GM12878 (cell line): ENCODE measurements around the gene RALGPS1. TPM values are rescaled to one million over a fixed set of nuclear protein-coding genes. Genes with fewer than 3 reads are reported as not detected.

ENCODE experiments used
- ATAC-seq: fragments of 200-7000 bp; cut with Tn5 transposase; 3 replicates; pipeline ENCODE4 v1.9.1; 2020; ENCODE audit warnings: mild to moderate bottlenecking, moderate library complexity
- BruUV-seq: library from RNA; stranded (reverse); fragments of 400-500 nt; replicated peaks from 2 replicates; lab custom pipeline; 2021; lab: Mats Ljungman, UMichigan
- CTCF ChIA-PET: fragments of 300-600 bp; sonication (Branson Sonifier 250); formaldehyde crosslinking; extraction: SDS; loops from one replicate; lab custom pipeline; 2021; ENCODE audit warnings: inconsistent platforms; lab: Yijun Ruan, JAX
- POLR2A ChIA-PET: fragments of 350-600 bp; formaldehyde crosslinking; extraction: SDS; loops from one replicate; lab custom pipeline; 2021; ENCODE audit warnings: inconsistent platforms; lab: Charles Lee
- RAD21 ChIA-PET: fragments of 300-600 bp; sonication (Branson Sonifier 250); formaldehyde crosslinking; loops from one replicate; lab custom pipeline; 2023; ENCODE audit warnings: antibody characterized with exemption; ENCODE audit not compliant: unreplicated experiment; lab: Charles Lee
- SMC1A ChIA-PET: fragments of 300-600 bp; sonication (Branson Sonifier 250); formaldehyde crosslinking; loops from one replicate; lab custom pipeline; 2023; ENCODE audit not compliant: unreplicated experiment, uncharacterized antibody; lab: Charles Lee
- DNase-seq: peaks from one replicate; pipeline ENCODE4 v3.0.0-alpha.2; 2011; ENCODE audit warnings: low read depth, low spot score
- FAIRE-seq: peaks from 3 replicates; lab custom pipeline; 2011; peaks lifted over from hg19 to GRCh38; lab: Jason Lieb, UNC
- H2AFZ ChIP-seq: 2 replicates; pipeline ENCODE4 v1.6.0; 2011; ENCODE audit warnings: low read depth, low read length, control low read depth; ENCODE audit not compliant: control insufficient read depth
- H3K27ac ChIP-seq: 2 replicates; pipeline ENCODE4 v1.5.1; 2011; ENCODE audit warnings: control low read depth; ENCODE audit not compliant: control insufficient read depth, insufficient read depth
- H3K27me3 ChIP-seq, 2 experiments: replicated peaks in 1 of 2; 2 replicates each; pipeline versions ENCODE4 v1.6.0 to v1.6.1; 2011; ENCODE audit warnings: low read length in 1 of 2; ENCODE audit not compliant: control insufficient read depth in 2 of 2, insufficient read depth in 2 of 2
- H3K36me3 ChIP-seq, 2 experiments: 2 replicates each; pipeline ENCODE4 v1.5.1; 2011; ENCODE audit warnings: low read length in 1 of 2; ENCODE audit not compliant: control insufficient read depth in 2 of 2, insufficient read depth in 2 of 2
- H3K4me1 ChIP-seq: 2 replicates; pipeline ENCODE4 v1.6.1; 2011; ENCODE audit warnings: mild to moderate bottlenecking, low read length, moderate library complexity, mixed read lengths; ENCODE audit not compliant: control insufficient read depth, insufficient read depth
- H3K4me2 ChIP-seq: 2 replicates; pipeline ENCODE4 v1.6.0; 2011; ENCODE audit warnings: control low read depth; ENCODE audit not compliant: control insufficient read depth, insufficient read depth
- H3K4me3 ChIP-seq: fragments of 200-600 bp; sonication (generic); 2 replicates; pipeline ENCODE4 v1.5.1; 2016
- H3K79me2 ChIP-seq: 2 replicates; pipeline ENCODE4 v1.6.0; 2011; ENCODE audit warnings: low read length; ENCODE audit not compliant: control insufficient read depth, insufficient read depth
- H3K9ac ChIP-seq: 2 replicates; pipeline ENCODE4 v1.8.0; 2011; ENCODE audit warnings: low read length, control low read depth, mixed read lengths; ENCODE audit not compliant: control insufficient read depth, insufficient read depth
- H3K9me3 ChIP-seq: replicated peaks from 3 replicates; pipeline ENCODE4 v1.5.1; 2011; ENCODE audit warnings: mild to moderate bottlenecking, low read length; ENCODE audit not compliant: control insufficient read depth, insufficient read depth
- H4K20me1 ChIP-seq: 2 replicates; pipeline ENCODE4 v1.6.0; 2011; ENCODE audit not compliant: control insufficient read depth, insufficient read depth
- CREM ChIP-seq: IDR thresholded peaks from 2 replicates; pipeline ENCODE4 v1.6.1; 2014; ENCODE audit warnings: antibody characterized with exemption, low read depth
- DPF2 ChIP-seq: fragments of 450-650 bp; IDR thresholded peaks from 2 replicates; pipeline ENCODE4 v1.6.1; 2017; ENCODE audit warnings: mild to moderate bottlenecking
- FOXK2 ChIP-seq: fragments of 450-650 bp; IDR thresholded peaks from 2 replicates; pipeline ENCODE4 v1.6.1; 2017; ENCODE audit warnings: mild to moderate bottlenecking, moderate library complexity
- HDAC2 ChIP-seq: fragments of 200-600 bp; sonication (generic); IDR thresholded peaks from 2 replicates; pipeline ENCODE4 v1.6.1; 2017
- IKZF1 ChIP-seq: fragments of 450-650 bp; conservative IDR thresholded peaks from 2 replicates; pipeline ENCODE4 v1.6.1; 2017; ENCODE audit warnings: antibody characterized with exemption, mild to moderate bottlenecking
- LARP7 ChIP-seq: fragments of 450-650 bp; IDR thresholded peaks from 2 replicates; pipeline ENCODE4 v1.6.1; 2017; ENCODE audit warnings: mild to moderate bottlenecking
- MAX ChIP-seq: IDR thresholded peaks from 2 replicates; pipeline ENCODE4 v1.6.1; 2012; ENCODE audit warnings: low read depth, low read length, improper control_type of control experiment
- RCOR1 ChIP-seq: conservative IDR thresholded peaks from 2 replicates; pipeline ENCODE4 v1.6.1; 2012; ENCODE audit warnings: low read depth, low read length, improper control_type of control experiment
- SIN3A ChIP-seq: IDR thresholded peaks from 2 replicates; pipeline ENCODE4 v1.6.1; 2012; ENCODE audit warnings: low read depth, low read length, improper control_type of control experiment
- WRNIP1 ChIP-seq: IDR thresholded peaks from 2 replicates; pipeline ENCODE4 v1.6.1; 2011; ENCODE audit warnings: low read depth, low read length, improper control_type of control experiment, borderline replicate concordance
- ZBTB4 ChIP-seq: fragments of 450-650 bp; formaldehyde crosslinking; IDR thresholded peaks from 2 replicates; pipeline ENCODE4 v1.4.0; 2022; ENCODE audit warnings: mild to moderate bottlenecking, moderate library complexity
- ZNF384 ChIP-seq: IDR thresholded peaks from 2 replicates; pipeline ENCODE4 v1.6.1; 2012; ENCODE audit warnings: low read depth, mild to moderate bottlenecking, low read length, improper control_type of control experiment, borderline replicate concordance
- ZZZ3 ChIP-seq: IDR thresholded peaks from 2 replicates; pipeline ENCODE4 v1.6.1; 2011; ENCODE audit warnings: low read depth; ENCODE audit not compliant: control insufficient read depth, insufficient read length
- in situ Hi-C: fragments of 300-500 bp; cut with MboI; formaldehyde crosslinking; loops from 9 replicates; pipeline ENCODE4 v1.14.3; 2018; ENCODE audit warnings: mixed read lengths
- intact Hi-C: fragments of 100-400 bp; cut with micrococcal nuclease; formaldehyde crosslinking; loops from one replicate; pipeline ENCODE4 v1.14.2; 2022; ENCODE audit not compliant: unreplicated experiment
- polyA plus RNA-seq, 11 experiments: library from polyadenylated mRNA; depleted of rRNA in 4 of 11; unstranded in 6 of 11; stranded (reverse) in 5 of 11; fragments of >200 nt; fragmentation: Nextera tagmentation in 4 of 11; fragmentation: Illumina TruSeq in 1 of 11; extraction: Ambion mirVana in 4 of 11; extraction: Trizol in 1 of 11; gene quantifications; 1 replicate in 1 of 11; 2 replicates in 10 of 11; pipeline versions ENCODE4 v1.2.1 to v1.2.3, GENCODE V29; 2011 to 2016; ENCODE audit warnings: inconsistent platforms in 2 of 11, missing spikeins in 2 of 11, low read depth in 1 of 11
- total RNA-seq, 4 experiments: library from RNA; depleted of rRNA in 3 of 4; stranded (reverse); fragments of >200 nt in 3 of 4; fragmentation: Illumina TruSeq in 1 of 4; extraction: Trizol in 1 of 4; gene quantifications; 2 replicates each; pipeline versions ENCODE4 v1.2.1 to v1.2.3, GENCODE V29; 2013 to 2021
- TF ChIP-seq, protein P1 (sequence below): fragments of 450-650 bp; IDR thresholded peaks from 2 replicates; pipeline ENCODE4 v1.6.1; 2018; ENCODE audit warnings: mild to moderate bottlenecking, low read depth, moderate library complexity; ENCODE audit not compliant: partially characterized antibody

Gene RALGPS1
- total and polyA plus RNA-seq, 10 of the 15 experiments (the other 5 are each of a cell fraction or from before 2014, with no cell fraction given): 0.13 to 5.6 (median 2.7) TPM

DNA sequence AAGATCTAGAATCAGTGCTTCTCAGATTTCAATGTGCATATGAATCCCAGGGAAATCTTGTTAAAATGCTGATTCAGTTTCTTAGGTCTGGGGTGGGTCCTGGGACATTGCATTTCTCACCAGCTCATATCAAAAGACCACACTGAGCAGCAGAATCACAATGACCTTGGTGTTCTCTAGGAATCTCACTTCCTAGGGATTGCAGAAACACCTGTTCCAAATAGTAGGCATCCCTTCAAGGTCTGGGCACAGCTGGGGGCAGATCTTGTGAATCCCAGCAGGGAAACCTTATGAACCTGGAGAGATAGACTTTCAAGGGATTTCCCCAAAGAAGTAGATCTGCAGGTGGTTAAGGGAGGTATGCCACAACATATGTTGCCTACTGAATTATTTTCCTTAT, 341.1 kb downstream of the RALGPS1 start:
- no peak overlapping the region for H3K4me2 ChIP-seq
- SMC1A ChIA-PET: interaction anchor here (1.6 kb wide), 1 partner anchor 20 kb away, joined by 3 read pairs; no protein-coding TSS in a partner anchor
- in situ Hi-C loops (no loop called here), intact Hi-C loops (no loop called here)
- no peak overlapping the region for H3K27ac ChIP-seq
- CTCF ChIA-PET: no interaction called here
- ATAC-seq: no peak
- H3K79me2 ChIP-seq: no peaks in the 10 kb centered on the region
- H3K4me1 ChIP-seq: no peaks in the 10 kb centered on the region
- DNase-seq: no peak
- POLR2A ChIA-PET: interaction anchor here (0.6 to 1.3 kb wide), 2 partner anchors 31 to 32 kb away, joined by 3 to 5 read pairs; no protein-coding TSS in a partner anchor
- H4K20me1 ChIP-seq: no peaks in the 10 kb centered on the region
- TF ChIP-seq WRNIP1: no peak
- TF ChIP-seq MAX: no peak
- TF ChIP-seq ZBTB4: no peak
- no peak for TF ChIP-seq ZNF384
- TF ChIP-seq FOXK2: no peak
- TF ChIP-seq, protein P1, sequence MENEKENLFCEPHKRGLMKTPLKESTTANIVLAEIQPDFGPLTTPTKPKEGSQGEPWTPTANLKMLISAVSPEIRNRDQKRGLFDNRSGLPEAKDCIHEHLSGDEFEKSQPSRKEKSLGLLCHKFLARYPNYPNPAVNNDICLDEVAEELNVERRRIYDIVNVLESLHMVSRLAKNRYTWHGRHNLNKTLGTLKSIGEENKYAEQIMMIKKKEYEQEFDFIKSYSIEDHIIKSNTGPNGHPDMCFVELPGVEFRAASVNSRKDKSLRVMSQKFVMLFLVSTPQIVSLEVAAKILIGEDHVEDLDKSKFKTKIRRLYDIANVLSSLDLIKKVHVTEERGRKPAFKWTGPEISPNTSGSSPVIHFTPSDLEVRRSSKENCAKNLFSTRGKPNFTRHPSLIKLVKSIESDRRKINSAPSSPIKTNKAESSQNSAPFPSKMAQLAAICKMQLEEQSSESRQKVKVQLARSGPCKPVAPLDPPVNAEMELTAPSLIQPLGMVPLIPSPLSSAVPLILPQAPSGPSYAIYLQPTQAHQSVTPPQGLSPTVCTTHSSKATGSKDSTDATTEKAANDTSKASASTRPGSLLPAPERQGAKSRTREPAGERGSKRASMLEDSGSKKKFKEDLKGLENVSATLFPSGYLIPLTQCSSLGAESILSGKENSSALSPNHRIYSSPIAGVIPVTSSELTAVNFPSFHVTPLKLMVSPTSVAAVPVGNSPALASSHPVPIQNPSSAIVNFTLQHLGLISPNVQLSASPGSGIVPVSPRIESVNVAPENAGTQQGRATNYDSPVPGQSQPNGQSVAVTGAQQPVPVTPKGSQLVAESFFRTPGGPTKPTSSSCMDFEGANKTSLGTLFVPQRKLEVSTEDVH: no peak
- TF ChIP-seq CREM: no peak
- TF ChIP-seq DPF2: no peak
- TF ChIP-seq HDAC2: no peak
- no peak for TF ChIP-seq IKZF1
- TF ChIP-seq LARP7: no peak
- no peak for TF ChIP-seq ZZZ3
- no peak for TF ChIP-seq RCOR1
- no peak for TF ChIP-seq SIN3A
- FAIRE-seq: no peak
- no TSS peak for BruUV-seq
- no peaks in the 10 kb centered on the region for H3K27me3 ChIP-seq
- H3K36me3 ChIP-seq: no peaks in the 10 kb centered on the region
- RAD21 ChIA-PET: no interaction called here
- H3K9ac ChIP-seq: no peak overlapping the region
- H2AFZ ChIP-seq: no peak overlapping the region
- H3K4me3 ChIP-seq: no peak overlapping the region
- H3K9me3 ChIP-seq: no peaks in the 10 kb centered on the region
